ENCODE data around the gene KIR3DL3.
"Not testable (repeated sequence)": the region's sequence is repeated elsewhere in the genome, so short reads cannot be mapped to it uniquely, and the experiment has no call there.

Gene KIR3DL3

DNA sequence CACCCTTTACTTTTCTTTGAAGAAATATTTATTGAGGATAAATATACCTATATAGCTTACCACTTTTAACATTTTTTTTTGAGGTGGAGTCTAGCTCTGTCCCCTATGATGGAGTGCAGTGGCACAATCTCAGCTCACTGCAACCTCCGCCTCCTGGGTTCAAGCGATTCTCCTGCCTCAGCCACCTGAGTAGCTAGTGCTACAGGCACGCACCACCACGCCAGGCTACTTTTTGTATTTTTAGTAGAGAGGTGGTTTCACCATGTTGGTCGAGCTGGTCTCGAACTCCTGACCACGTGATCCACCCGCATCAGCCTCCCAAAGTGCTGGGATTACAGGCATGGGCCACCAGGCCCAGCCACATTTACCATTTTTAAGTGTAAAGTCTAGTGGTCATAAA is 51.6 kb downstream of the KIR3DL3 start:
- DNase-seq (ENCODE audit: low read depth in 2 of 2, low spot score in 1 of 2) = not testable (repeated sequence)

DNA sequence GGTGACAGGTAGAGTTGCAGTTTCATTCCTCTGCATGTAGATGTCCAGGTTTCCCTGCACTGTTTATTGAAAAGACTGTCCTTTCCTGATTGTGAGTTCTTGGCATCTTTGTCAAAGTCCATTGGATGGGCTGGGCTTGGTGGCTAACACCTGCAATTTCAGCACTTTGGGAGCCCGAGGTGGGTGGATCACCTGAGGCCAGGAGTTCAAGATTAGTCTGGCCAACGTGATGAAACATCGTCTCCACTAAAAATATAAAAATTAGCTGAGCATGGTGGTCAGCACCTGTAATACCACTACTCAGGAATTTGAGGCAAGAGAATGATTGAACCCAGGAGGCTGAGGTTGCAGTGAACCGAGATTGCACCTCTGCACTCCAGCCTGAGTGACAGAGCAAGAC is 53.6 kb downstream of the KIR3DL3 start:
- not testable (repeated sequence) for DNase-seq (ENCODE audit: low read depth in 2 of 2, low spot score in 1 of 2)

DNA sequence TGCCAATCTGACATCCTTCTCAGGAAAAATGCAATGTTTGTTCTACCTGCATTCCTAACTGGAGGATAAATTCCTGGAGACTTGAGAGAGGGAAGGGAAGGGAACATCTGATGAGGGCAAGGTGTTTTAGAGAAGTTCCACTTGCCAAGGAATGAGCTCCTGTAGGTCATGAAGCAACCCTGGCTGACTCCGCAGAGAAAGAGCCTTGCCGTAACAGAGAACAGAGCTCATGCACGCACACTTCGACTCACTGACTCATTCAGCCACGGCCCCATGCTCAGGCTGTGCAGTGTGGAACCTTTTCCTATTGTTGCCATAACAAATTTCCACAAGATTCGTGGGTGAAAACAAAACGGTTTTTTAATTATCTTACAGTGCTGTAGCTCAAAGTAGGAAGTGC is 54.7 kb downstream of the KIR3DL3 start:
- not testable (repeated sequence) for DNase-seq (ENCODE audit: low read depth in 2 of 2, low spot score in 1 of 2)

DNA sequence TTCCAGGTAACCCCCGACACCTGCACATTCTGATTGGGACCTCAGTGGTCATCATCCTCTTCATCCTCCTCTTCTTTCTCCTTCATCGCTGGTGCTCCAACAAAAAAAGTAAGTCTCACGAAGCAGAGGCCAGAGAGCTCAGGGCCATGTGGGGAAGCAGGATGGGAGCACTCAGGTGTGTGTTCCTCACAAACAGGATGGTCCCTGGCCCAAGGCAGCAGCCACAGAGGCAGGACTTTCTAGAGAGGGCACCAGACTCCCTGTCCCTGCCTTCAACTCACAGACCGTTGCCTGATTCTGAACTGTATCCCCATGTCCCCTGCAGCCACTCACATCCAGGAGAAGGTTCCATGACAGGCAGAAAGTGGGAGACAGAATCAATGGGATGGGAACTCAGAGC is 58.7 kb downstream of the KIR3DL3 start:
- DNase-seq (ENCODE audit: low read depth in 2 of 2, low spot score in 1 of 2) = not testable (repeated sequence)
